ENCODE results near the gene HABP2. TPM values are rescaled to one million over a fixed set of nuclear protein-coding genes. Genes with fewer than 3 reads are reported as not detected.

HABP2 gene
- total RNA-seq, 1 donor from 2014 or later: 0.77 TPM

DNA sequence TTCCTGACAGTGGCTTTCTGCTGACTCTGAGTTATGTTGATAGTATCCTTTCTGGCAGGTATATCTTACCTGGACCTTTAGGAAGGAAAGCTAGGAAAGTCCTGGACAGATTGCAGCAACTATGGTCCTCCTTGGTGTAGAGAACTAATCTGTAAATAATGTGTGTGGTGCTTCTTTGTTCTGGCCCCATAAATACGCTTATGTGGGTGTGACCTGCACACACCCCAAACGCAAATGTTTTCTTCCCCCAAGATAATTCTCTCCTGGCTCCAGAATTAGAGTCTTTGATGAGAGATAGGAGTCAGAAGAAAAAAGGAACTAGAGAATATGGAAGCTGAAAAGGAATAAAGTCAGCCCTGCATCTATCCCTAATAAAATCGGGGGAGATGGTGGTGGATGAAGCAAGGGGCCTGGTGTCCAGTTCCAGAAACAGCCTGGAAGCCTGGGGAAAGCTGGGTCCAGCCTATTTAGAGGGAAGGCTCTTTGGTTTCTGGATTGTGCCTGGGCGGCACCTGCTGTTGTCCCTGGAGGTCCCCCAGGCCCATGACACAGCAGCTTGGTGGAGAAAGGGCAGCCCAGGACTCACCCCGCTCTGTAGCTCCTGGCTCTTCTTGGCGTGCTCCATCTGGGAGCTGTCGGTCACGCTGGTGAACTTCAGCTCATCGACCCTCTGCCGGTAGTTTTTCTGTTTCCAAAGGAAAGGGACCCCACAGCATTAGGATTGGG is 72.8 kb downstream of the HABP2 start:
- H3K27me3 ChIP-seq (ENCODE audit: low read depth): peaks cover 4% of the 10 kb centered on the region
- TF ChIP-seq, protein P1, sequence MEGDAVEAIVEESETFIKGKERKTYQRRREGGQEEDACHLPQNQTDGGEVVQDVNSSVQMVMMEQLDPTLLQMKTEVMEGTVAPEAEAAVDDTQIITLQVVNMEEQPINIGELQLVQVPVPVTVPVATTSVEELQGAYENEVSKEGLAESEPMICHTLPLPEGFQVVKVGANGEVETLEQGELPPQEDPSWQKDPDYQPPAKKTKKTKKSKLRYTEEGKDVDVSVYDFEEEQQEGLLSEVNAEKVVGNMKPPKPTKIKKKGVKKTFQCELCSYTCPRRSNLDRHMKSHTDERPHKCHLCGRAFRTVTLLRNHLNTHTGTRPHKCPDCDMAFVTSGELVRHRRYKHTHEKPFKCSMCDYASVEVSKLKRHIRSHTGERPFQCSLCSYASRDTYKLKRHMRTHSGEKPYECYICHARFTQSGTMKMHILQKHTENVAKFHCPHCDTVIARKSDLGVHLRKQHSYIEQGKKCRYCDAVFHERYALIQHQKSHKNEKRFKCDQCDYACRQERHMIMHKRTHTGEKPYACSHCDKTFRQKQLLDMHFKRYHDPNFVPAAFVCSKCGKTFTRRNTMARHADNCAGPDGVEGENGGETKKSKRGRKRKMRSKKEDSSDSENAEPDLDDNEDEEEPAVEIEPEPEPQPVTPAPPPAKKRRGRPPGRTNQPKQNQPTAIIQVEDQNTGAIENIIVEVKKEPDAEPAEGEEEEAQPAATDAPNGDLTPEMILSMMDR (IDR thresholded peaks at IDR 0.05): no peak
- intact Hi-C loops (cut with DNase I): no loop called here
- H3K4me1 ChIP-seq: no peaks in the 10 kb centered on the region
- H3K36me3 ChIP-seq: no peaks in the 10 kb centered on the region
- no peak overlapping the region for H3K27ac ChIP-seq
- H3K4me3 ChIP-seq: no peak overlapping the region
- no peaks in the 10 kb centered on the region for H3K9me3 ChIP-seq
- ATAC-seq (no peak), DNase-seq (no peak)

DNA sequence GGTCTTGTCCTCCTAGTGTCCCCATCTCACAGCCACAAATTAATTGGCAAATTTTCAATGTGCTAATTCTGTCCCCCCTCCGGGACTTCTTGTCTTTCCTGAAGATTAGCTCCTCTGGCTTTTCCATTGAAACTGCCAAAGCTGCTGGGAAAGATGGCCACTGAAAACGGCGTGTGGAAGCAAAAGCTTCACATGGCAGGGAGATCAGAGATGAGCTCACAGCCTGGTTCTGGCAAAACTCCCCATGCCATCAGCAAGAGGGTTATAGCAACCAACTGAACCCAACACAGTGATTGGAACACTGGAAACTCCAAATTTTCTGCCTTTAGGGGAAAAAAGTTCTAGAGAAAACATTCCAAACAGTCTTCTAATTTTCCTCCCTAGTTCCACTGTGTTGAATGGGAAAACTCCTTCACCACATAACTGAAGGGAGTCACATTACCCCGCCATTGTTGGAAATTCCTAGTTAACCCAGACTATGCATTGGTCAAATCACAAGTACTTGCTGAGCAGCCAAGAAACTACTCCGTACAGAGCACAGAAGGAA is 74.0 kb downstream of the HABP2 start:
- Histone ChIP-seq H3K27me3 (ENCODE audit: low read depth) (no peaks in the 10 kb centered on the region), H3K9me3 (no peaks in the 10 kb centered on the region), H3K27ac (no peak overlapping the region), H3K36me3 (no peaks in the 10 kb centered on the region), H3K4me3 (no peak overlapping the region), H3K4me1 (no peaks in the 10 kb centered on the region)
- intact Hi-C loops (cut with DNase I): no loop called here
- DNase-seq (no peak), ATAC-seq (no peak)
- TF ChIP-seq, protein P1 (IDR thresholded peaks at IDR 0.05): no peak

DNA sequence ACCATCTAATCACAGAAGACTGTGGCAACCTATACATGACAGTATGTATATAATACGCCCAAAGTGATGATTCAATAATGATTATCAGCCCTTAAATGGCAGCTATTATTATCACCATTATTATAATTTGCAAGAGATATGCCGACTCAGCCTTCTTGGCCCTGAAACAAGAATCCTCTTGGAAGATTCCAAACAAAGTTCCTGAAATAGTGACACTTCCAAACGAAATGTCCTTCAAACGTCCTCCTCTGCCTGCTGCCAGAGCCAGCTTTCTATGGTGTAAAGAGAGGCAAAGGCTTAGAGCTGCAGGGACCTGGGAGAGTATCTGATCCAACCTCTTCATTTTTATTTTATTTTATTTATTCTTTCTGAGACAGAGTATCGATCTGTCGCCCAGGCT is 75.0 kb downstream of the HABP2 start:
- Histone ChIP-seq H3K9me3 (no peaks in the 10 kb centered on the region), H3K36me3 (no peaks in the 10 kb centered on the region), H3K4me3 (no peak overlapping the region), H3K27me3 (ENCODE audit: low read depth) (no peaks in the 10 kb centered on the region), H3K4me1 (no peaks in the 10 kb centered on the region), H3K27ac (no peak overlapping the region)
- TF ChIP-seq, protein P1 (IDR thresholded peaks at IDR 0.05): no peak
- intact Hi-C loops (cut with DNase I): no loop called here
- DNase-seq (no peak), ATAC-seq (no peak)

DNA sequence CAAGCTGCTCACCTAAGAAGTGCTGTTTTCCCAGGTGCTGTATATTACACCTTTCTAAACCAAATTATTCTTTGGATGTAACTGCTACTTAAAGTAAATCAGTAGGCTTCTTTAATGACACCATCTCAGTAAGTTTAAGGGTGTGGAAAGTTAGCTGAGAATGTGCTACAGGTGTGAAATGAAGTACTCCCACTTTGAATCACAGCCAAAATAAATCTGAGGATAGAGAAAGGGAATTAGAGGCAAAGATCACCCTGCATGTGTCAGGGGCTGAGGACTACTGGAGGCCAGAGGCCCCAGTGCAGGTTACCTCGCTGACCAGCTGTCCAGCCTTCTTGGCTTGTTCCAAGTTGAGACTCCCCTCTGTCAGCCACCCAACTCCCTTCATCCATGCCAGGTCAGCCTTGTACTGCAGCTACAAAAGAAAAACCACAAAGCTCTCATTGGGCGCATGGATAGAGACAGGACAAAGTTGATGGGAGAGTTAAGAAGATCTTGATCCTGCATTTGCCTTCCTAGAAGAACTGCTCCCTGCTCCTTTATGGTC is 75.8 kb downstream of the HABP2 start:
- no peak for ATAC-seq
- H3K27me3 ChIP-seq (ENCODE audit: low read depth): no peaks in the 10 kb centered on the region
- no peak for DNase-seq
- intact Hi-C loops (cut with DNase I): no loop called here
- H3K4me3 ChIP-seq: no peak overlapping the region
- no peaks in the 10 kb centered on the region for H3K36me3 ChIP-seq
- H3K4me1 ChIP-seq: no peaks in the 10 kb centered on the region
- no peak overlapping the region for H3K27ac ChIP-seq
- TF ChIP-seq, protein P1 (IDR thresholded peaks at IDR 0.05): no peak
- H3K9me3 ChIP-seq: no peaks in the 10 kb centered on the region

DNA sequence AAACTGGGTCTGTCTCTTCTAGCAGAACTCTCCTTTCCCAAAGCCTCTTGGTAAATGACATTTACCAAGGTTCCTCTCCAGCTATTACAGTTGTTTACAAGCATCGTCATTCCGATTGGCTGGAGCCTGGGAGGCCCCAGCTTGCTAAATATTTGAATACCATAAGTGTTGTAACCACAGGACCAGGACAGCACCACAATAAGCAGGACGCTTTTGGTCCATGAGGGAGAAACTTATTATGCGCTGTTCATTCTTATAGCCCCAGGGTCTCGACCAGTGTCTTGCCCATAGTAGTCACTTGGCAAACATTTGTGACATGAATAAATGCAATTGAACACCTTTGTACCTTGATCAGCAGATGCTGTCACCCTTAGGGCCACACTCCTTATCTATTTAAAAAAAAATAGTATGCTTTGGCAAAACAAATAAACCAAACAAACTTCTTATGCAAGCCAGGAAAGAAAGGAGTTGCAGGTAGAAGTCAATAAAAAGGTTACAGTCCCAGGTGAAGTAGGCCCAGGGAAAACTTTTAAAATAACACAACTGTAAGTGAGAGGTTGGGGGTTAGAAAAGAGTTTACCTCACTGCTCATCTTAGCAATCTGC is 78.2 kb downstream of the HABP2 start:
- ATAC-seq (no peak), DNase-seq (no peak)
- H3K27me3 ChIP-seq (ENCODE audit: low read depth): no peaks in the 10 kb centered on the region
- no peaks in the 10 kb centered on the region for H3K36me3 ChIP-seq
- H3K27ac ChIP-seq: no peak overlapping the region
- H3K4me3 ChIP-seq: no peak overlapping the region
- no peaks in the 10 kb centered on the region for H3K9me3 ChIP-seq
- TF ChIP-seq, protein P1 (IDR thresholded peaks at IDR 0.05): no peak
- H3K4me1 ChIP-seq: no peaks in the 10 kb centered on the region
- intact Hi-C loops (cut with DNase I): no loop called here
